ENCODE measurements around the gene LYPD6.

Gene LYPD6

DNA sequence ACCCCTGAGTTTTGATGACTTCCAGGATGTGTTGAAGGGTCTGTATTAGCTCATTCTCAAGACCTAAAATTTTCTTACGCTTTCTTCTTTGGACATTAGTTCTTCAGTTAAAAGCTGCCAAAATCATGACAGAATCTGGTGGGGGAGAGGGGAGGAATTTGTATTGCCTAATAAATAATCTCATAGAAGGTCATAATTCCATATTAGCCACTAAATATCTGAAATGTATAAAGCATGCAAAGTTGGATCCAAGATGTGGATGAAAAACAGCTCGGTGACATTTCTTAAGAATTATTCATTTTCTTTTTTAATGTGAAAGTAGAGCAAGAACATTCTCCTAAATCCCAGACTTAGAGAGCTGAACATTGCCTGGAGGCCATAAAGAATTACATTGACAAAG lies 137.0 kb downstream of the LYPD6 start (continued):
- TF ChIP-seq ZFHX2 (tag by site-specific recombination; conservative IDR thresholded peaks at IDR 0.05) (no peak), ZFP41 (tag by site-specific recombination; IDR thresholded peaks at IDR 0.05; ENCODE audit: borderline replicate concordance) (no peak), ZNF521 (tag by site-specific recombination; IDR thresholded peaks at IDR 0.05) (no peak), ZNF292 (tag by site-specific recombination; IDR thresholded peaks at IDR 0.05; ENCODE audit: borderline replicate concordance, low read depth) (no peak), ZNF610 (tag by site-specific recombination; IDR thresholded peaks at IDR 0.05; ENCODE audit: borderline replicate concordance) (no peak), ZNF514 (tag by site-specific recombination; IDR thresholded peaks at IDR 0.05) (no peak)

DNA sequence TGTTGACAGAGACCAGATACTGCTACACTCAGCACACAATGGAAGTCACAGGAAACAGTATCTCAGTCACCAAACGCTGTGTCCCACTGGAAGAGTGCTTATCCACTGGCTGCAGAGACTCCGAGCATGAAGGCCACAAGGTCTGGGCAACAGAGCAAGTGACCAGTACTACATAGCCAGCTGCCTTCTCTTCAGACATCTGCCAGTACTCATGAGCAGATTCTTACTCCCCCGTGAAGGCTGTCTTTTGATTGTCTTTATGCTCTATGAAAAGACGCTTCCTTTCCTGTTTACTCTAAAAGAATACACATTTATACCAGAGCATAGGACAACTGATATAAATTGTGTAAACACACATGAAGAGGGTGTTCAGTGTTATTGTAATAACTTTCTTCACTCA lies 138.2 kb downstream of the LYPD6 start:
- H3K9me3 ChIP-seq (ENCODE audit: control insufficient read depth, insufficient read depth, low read depth, low read length), result no peaks in the 10 kb centered on the region
- ChIA-PET POLR2A (no interaction called here), CTCF (interaction anchor here (0.6 to 1.5 kb wide), 3 partner anchors 11 to 19 kb away, joined by 3 to 5 read pairs (median 5); no protein-coding TSS in a partner anchor)
- H3K4me1 ChIP-seq (ENCODE audit: control insufficient read depth, insufficient read depth, low read length), result peaks cover 16% of the 10 kb centered on the region
- no peaks in the 10 kb centered on the region for H3K36me3 ChIP-seq (ENCODE audit: control insufficient read depth in 2 of 2, insufficient read depth in 1 of 2, low read length in 2 of 2)
- no peak overlapping the region for H3K27ac ChIP-seq (ENCODE audit: extremely low read depth, low read depth, low read length)
- TF ChIP-seq ZNF404 (tag by site-specific recombination; IDR thresholded peaks at IDR 0.05), result no peak
- no peak for TF ChIP-seq ZBTB48 (tag by site-specific recombination; IDR thresholded peaks at IDR 0.05)
- no peak for TF ChIP-seq ZNF837 (tag by site-specific recombination; IDR thresholded peaks at IDR 0.05)
- no peak for TF ChIP-seq ZNF843 (tag by site-specific recombination; IDR thresholded peaks at IDR 0.05)
- TF ChIP-seq ZNF571 (tag by site-specific recombination; IDR thresholded peaks at IDR 0.05), result no peak
- no peak for TF ChIP-seq ZNF544 (tag by site-specific recombination; IDR thresholded peaks at IDR 0.05)
- TF ChIP-seq, protein P1, sequence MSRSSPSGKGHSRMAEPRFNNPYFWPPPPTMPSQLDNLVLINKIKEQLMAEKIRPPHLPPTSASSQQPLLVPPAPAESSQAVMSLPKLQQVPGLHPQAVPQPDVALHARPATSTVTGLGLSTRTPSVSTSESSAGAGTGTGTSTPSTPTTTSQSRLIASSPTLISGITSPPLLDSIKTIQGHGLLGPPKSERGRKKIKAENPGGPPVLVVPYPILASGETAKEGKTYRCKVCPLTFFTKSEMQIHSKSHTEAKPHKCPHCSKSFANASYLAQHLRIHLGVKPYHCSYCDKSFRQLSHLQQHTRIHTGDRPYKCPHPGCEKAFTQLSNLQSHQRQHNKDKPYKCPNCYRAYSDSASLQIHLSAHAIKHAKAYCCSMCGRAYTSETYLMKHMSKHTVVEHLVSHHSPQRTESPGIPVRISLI (tag by site-specific recombination; IDR thresholded peaks at IDR 0.05), result no peak
- TF ChIP-seq, protein P2, sequence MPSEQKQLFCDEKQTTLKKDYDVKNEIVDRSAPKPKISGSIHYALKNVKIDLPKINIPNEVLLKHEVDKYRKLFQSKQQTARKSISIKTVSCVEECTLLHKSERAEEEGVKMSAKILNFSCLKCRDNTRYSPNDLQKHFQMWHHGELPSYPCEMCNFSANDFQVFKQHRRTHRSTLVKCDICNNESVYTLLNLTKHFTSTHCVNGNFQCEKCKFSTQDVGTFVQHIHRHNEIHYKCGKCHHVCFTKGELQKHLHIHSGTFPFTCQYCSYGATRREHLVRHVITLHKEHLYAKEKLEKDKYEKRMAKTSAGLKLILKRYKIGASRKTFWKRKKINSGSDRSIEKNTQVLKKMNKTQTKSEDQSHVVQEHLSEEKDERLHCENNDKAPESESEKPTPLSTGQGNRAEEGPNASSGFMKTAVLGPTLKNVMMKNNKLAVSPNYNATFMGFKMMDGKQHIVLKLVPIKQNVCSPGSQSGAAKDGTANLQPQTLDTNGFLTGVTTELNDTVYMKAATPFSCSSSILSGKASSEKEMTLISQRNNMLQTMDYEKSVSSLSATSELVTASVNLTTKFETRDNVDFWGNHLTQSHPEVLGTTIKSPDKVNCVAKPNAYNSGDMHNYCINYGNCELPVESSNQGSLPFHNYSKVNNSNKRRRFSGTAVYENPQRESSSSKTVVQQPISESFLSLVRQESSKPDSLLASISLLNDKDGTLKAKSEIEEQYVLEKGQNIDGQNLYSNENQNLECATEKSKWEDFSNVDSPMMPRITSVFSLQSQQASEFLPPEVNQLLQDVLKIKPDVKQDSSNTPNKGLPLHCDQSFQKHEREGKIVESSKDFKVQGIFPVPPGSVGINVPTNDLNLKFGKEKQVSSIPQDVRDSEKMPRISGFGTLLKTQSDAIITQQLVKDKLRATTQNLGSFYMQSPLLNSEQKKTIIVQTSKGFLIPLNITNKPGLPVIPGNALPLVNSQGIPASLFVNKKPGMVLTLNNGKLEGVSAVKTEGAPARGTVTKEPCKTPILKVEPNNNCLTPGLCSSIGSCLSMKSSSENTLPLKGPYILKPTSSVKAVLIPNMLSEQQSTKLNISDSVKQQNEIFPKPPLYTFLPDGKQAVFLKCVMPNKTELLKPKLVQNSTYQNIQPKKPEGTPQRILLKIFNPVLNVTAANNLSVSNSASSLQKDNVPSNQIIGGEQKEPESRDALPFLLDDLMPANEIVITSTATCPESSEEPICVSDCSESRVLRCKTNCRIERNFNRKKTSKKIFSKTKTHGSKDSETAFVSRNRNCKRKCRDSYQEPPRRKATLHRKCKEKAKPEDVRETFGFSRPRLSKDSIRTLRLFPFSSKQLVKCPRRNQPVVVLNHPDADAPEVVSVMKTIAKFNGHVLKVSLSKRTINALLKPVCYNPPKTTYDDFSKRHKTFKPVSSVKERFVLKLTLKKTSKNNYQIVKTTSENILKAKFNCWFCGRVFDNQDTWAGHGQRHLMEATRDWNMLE (tag by site-specific recombination; conservative IDR thresholded peaks at IDR 0.05; ENCODE audit: low read depth), result no peak
- TF ChIP-seq, protein P3, sequence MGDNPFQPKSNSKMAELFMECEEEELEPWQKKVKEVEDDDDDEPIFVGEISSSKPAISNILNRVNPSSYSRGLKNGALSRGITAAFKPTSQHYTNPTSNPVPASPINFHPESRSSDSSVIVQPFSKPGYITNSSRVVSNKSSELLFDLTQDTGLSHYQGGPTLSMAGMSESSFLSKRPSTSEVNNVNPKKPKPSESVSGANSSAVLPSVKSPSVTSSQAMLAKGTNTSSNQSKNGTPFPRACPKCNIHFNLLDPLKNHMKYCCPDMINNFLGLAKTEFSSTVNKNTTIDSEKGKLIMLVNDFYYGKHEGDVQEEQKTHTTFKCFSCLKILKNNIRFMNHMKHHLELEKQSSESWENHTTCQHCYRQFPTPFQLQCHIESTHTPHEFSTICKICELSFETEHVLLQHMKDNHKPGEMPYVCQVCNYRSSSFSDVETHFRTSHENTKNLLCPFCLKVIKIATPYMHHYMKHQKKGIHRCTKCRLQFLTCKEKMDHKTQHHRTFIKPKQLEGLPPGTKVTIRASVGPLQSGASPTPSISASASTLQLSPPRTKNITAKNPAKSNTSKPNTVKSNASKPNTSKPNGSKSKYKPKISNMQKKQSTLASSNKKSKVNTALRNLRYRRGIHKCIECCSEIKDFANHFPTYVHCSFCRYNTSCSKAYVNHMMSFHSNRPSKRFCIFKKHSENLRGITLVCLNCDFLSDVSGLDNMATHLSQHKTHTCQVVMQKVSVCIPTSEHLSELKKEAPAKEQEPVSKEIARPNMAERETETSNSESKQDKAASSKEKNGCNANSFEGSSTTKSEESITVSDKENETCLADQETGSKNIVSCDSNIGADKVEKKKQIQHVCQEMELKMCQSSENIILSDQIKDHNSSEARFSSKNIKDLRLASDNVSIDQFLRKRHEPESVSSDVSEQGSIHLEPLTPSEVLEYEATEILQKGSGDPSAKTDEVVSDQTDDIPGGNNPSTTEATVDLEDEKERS (tag by site-specific recombination; IDR thresholded peaks at IDR 0.05), result no peak
- no peak for TF ChIP-seq ZSCAN30 (tag by site-specific recombination; IDR thresholded peaks at IDR 0.05)
- no peak for TF ChIP-seq ZNF239 (tag by site-specific recombination; IDR thresholded peaks at IDR 0.05)
- no peak for TF ChIP-seq ZNF184 (tag by site-specific recombination; IDR thresholded peaks at IDR 0.05)
- no peak for TF ChIP-seq OVOL3 (tag by site-specific recombination; IDR thresholded peaks at IDR 0.05)
- no peak for TF ChIP-seq ZNF426 (tag by site-specific recombination; IDR thresholded peaks at IDR 0.05)
- TF ChIP-seq BCL11A (tag by site-specific recombination; IDR thresholded peaks at IDR 0.05; ENCODE audit: low read depth), result no peak
- no peak for TF ChIP-seq ZNF529 (tag by site-specific recombination; IDR thresholded peaks at IDR 0.05; ENCODE audit: insufficient replicate concordance)
- TF ChIP-seq ZNF169 (tag by site-specific recombination; IDR thresholded peaks at IDR 0.05), result no peak
- H3K4me3 ChIP-seq (ENCODE audit: low read depth, low read length), result no peak overlapping the region
